ENCODE results near the gene NCOA7. TPM values are rescaled to one million over a fixed set of nuclear protein-coding genes. Genes with fewer than 3 reads are reported as not detected.

The NCOA7 gene
- total RNA-seq, 1 experiment from 2014 or later: 9.4 TPM

- Mint-ChIP-seq H3K4me3 (no peak overlapping the region), H3K27me3 (ENCODE audit: low read depth) (no peaks in the 10 kb centered on the region)
Observed at GRCh38 chr6:125759959-125760457, 30.8 kb upstream of the NCOA7 start.

More at GRCh38 chr6:125759959-125760457, 30.8 kb upstream of the NCOA7 start:
- Mint-ChIP-seq H3K36me3 (ENCODE audit: insufficient read depth in 1 of 3, low read depth in 3 of 3) (peaks cover 0 to 29% (median 19%) of the 10 kb centered on the region in 3 experiments; a peak in 6 of 7 replicates), H3K9me3 (no peaks in the 10 kb centered on the region), H3K4me1 (peaks cover 11 to 17% of the 10 kb centered on the region in 2 experiments), H3K27ac (no peak overlapping the region)
- WGBS (ENCODE audit: extremely low coverage, insufficient read length, low lambda C conversion rate): no CpG with 5 or more reads among the region's 5 CpGs
- no peak overlapping the region for H4K91ac ChIP-seq (ENCODE audit: insufficient read length, low read depth, low read length)
- no peak overlapping the region for H2BK5ac ChIP-seq (ENCODE audit: insufficient read length, low read length)
- H2AK5ac ChIP-seq (ENCODE audit: insufficient read length, low read length): no peak overlapping the region
- no peaks in the 10 kb centered on the region for H3K79me2 ChIP-seq (ENCODE audit: insufficient read depth, low read length)
- H4K20me1 ChIP-seq (ENCODE audit: control insufficient read depth, insufficient read depth, insufficient read length): no peaks in the 10 kb centered on the region
- no peaks in the 10 kb centered on the region for H3K27me3 ChIP-seq (ENCODE audit: insufficient read depth, low read length)
- no peak for DNase-seq
- no peak overlapping the region for H3K56ac ChIP-seq (ENCODE audit: insufficient read length, low read depth, low read length)
- no peak overlapping the region for H3K4ac ChIP-seq (ENCODE audit: low read depth, low read length)
- H4K8ac ChIP-seq (replicated peaks; ENCODE audit: insufficient read length, low read depth, low read length): no peak overlapping the region
- H3K23ac ChIP-seq (ENCODE audit: insufficient read length, low read depth, low read length): no peak overlapping the region
- H3K18ac ChIP-seq (ENCODE audit: insufficient read length, low read depth, low read length): no peak overlapping the region
- no peak overlapping the region for H2AFZ ChIP-seq (ENCODE audit: low read length)
- no peaks in the 10 kb centered on the region for H3K23me2 ChIP-seq (ENCODE audit: insufficient read length, low read depth, low read length, poor library complexity, severe bottlenecking)
- no peak overlapping the region for H3T11ph ChIP-seq (ENCODE audit: low read length)
- H3K14ac ChIP-seq (ENCODE audit: insufficient read depth, low read length): no peak overlapping the region
- no peak overlapping the region for H3K4me2 ChIP-seq (ENCODE audit: insufficient read depth, insufficient read length, low read length)
- H3K9me3 ChIP-seq (ENCODE audit: control insufficient read depth, low read depth, low read length): no peaks in the 10 kb centered on the region
- no peak overlapping the region for H2BK12ac ChIP-seq (ENCODE audit: insufficient read length, low read depth, low read length)
- no peak overlapping the region for H2BK20ac ChIP-seq (ENCODE audit: low read depth, low read length, poor library complexity, severe bottlenecking)
- H4K5ac ChIP-seq (ENCODE audit: insufficient read length, low read depth, low read length): no peak overlapping the region
- peaks cover 2% of the 10 kb centered on the region for H3K4me1 ChIP-seq (ENCODE audit: insufficient read depth, low read length)
- no peak overlapping the region for H3K9ac ChIP-seq (ENCODE audit: extremely low read depth, insufficient read length, low read length)
- H2BK15ac ChIP-seq (ENCODE audit: low read depth, low read length): no peak overlapping the region
- H2BK120ac ChIP-seq (ENCODE audit: low read depth, low read length, poor library complexity, severe bottlenecking): no peak overlapping the region
- H3K27ac ChIP-seq (ENCODE audit: insufficient read length, low read depth, low read length): no peak overlapping the region
- TF ChIP-seq, protein P1, sequence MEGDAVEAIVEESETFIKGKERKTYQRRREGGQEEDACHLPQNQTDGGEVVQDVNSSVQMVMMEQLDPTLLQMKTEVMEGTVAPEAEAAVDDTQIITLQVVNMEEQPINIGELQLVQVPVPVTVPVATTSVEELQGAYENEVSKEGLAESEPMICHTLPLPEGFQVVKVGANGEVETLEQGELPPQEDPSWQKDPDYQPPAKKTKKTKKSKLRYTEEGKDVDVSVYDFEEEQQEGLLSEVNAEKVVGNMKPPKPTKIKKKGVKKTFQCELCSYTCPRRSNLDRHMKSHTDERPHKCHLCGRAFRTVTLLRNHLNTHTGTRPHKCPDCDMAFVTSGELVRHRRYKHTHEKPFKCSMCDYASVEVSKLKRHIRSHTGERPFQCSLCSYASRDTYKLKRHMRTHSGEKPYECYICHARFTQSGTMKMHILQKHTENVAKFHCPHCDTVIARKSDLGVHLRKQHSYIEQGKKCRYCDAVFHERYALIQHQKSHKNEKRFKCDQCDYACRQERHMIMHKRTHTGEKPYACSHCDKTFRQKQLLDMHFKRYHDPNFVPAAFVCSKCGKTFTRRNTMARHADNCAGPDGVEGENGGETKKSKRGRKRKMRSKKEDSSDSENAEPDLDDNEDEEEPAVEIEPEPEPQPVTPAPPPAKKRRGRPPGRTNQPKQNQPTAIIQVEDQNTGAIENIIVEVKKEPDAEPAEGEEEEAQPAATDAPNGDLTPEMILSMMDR (conservative IDR thresholded peaks at IDR 0.05): no peak
- no peaks in the 10 kb centered on the region for H3K79me1 ChIP-seq (ENCODE audit: insufficient read depth, low read depth, low read length, poor library complexity, severe bottlenecking)
